Activated CD8-positive, alpha-beta memory T cell treated with anti-CD3 and anti-CD28 coated beads, Interleukin-2, amount 50 U/mL, for 1 hour (primary cell): ENCODE data around the gene SAXO2.
"Not testable (repeated sequence)": the region's sequence is repeated elsewhere in the genome, so short reads cannot be mapped to it uniquely, and the experiment has no call there.

Experiments
- DNase-seq: peaks from one replicate; pipeline ENCODE4 v3.0.0-alpha.2; 2020; ENCODE audit errors: extremely low read depth

The SAXO2 gene

DNA sequence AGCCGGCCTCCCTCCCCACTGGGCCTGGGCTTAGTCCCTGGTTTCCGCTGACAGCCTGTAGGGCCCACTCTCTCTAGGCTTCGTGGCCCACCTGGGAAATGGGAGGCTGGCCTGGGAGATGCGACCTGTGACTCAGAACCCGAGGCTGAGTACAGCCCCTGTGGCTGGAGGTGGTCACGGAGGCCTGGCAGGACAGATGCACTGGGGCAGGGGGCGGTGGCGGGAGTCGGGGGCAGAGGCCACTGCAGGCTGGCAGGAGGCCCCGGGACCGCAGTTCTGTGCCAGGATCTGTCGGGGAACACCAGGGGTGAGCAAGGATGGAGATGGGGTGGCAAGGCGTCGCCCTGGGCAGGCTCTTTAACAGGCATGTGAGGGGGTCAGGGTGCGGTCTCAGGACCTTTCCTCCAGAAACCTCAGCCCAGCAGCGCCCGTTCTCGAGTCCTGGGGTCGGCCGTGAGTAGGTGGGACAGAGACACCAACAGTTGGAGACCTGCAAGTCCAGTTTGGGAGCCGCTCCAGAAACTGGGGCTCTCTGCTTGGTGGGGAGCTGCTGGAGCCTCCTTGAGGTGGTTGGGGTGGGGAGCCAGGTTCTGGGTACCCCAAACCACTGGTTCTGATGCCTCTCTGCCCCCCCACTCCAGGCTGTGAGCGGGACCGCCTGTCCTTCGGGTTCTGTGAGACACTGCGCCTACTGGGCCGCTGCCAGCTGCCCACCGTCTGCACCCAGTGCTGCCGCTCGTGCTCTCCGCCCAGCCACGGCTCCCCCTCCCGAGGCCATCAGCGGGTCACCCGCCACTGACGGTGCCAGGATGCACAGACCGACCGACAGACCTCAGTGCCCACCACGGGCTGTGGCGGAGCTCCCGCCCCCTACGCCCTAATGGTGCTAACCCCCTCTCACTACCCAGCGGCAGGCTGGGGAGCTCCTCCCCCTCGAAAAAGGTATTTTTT lies 71.3 kb downstream of the SAXO2 start:
- not testable (repeated sequence) for DNase-seq
